CD4-positive, alpha-beta T cell treated with Interleukin-12 subunit alpha and Interleukin-12 subunit beta, for 1 hour (primary cell): ENCODE measurements around the gene FARP1.

Source experiments
- DNase-seq: peaks from one replicate; pipeline ENCODE4 v3.0.0-alpha.2; 2020

Gene FARP1

DNA sequence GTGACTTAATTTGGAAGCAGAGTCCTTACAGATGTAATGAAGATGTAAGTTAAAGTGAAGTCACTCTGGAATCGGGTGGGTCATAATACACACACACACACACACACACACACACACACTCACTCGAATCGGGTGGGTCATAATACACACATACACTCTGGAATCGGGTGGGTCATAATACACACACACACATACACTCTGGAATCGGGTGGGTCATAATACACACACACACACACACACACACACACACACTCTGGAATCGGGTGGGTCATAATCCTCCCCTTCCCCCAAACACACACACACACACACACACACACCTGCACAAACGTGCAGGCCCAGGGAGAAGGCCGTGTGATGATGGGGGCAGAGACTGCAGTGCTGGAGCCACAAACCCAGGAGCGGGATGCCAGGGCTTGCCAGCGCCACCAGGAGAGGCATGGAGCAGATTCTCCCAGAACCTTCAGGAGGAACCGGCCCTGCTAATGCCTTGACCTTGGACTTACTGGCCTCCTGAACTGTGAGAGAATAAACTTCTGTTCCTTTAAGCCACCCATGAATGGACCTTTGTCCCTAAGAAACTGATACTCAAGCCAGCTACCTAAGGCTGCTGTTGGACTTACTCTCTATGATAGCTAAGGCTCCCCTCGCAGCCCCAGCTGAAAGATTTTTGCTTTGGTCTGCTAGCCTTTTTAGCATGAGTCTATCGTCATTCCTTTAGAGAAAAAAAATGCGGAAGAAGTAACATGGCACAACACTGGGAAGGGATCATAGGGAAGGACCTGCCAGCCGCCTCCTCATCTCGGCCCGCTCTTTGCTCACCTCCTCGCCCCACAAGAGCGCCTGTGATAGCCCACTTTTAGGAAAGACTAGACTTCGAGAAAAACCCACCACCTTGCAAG lies 170.4 kb downstream of the FARP1 start:
- no peak for DNase-seq

DNA sequence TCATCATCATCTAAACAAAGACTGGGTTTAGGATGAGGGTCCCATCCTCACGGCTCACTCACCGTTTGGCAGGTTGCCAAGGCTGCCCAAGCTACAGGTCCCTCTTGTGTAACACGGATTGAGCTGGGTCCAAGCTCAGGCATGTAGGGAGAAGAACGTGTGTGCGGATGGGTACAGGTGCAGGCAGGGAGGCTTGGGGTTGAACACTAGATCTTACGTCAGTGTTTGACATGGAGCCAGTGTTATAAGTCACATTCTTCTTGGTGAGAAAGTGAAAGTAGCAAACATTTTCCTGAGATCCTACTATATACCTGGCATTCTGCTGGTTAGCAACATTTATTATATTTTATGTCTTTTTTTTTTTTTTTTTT lies 171.0 kb downstream of the FARP1 start:
- no peak for DNase-seq

DNA sequence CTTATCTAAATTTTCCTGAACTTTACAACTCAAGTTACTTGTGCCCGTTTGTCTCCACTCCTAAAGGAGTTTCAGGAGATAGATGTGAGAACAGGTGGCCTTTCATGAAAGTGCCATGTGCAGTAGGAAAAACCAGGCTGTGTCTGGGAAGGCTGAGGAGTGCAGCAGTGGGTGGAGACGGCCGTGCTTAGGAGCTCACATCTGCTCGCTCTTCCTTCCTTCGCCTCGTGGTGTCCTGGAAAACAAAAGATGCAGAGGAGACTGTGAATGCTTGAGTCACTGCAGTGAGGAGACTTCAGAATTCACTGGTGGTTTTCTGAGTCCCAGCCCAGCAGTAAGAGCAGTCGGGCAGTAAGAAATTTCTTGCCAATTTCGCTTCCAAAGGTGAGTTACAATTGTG lies 172.6 kb downstream of the FARP1 start:
- no peak for DNase-seq

DNA sequence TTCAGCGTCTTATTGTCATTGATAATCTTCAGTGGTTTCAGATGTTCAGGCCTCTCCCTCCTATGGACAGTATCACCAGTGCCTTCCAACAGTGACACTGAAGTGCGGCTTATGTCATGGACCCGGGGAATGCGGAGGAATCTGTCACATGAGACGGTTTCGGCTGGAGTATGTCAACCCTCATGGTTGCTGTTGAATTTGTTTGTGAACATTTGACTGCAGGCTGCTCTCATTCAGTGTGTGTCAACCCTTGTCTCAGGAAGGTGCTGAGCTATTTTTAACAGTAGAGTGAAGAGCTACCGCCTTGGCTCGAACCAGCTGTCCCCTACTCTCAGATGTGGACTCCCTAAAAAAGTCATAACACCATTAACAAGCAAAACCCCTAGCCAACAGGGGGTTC lies 173.0 kb downstream of the FARP1 start:
- no peak for DNase-seq

DNA sequence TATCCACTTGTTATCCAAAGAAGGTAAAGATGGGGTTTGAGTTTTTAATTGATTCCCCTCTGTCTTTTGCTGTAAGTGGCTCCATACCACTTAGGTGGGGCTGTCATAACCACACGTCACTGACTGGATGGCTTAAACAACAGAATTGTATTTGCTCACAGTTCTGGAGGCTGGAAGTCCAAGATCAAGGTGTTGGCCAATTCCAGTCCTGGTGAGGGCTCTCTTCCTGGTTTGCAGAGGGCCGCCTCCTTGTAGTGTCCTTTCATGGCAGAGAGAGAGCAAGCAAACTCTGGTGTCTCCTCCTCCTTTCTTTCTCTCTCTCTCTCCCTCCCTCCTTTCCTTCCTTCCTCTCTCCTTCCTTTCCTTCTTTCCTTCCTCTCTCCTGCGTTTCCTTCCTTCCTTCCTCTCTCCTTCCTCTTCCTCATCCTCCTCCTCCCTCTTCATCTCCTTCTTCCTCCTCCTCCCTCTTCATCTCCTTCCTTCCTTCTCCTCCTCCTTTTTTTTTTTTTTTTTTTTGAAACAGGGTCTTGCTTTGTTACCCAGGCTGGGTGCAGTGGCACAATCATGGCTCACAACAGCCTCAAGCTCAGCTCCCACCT lies 174.8 kb downstream of the FARP1 start:
- no peak for DNase-seq

DNA sequence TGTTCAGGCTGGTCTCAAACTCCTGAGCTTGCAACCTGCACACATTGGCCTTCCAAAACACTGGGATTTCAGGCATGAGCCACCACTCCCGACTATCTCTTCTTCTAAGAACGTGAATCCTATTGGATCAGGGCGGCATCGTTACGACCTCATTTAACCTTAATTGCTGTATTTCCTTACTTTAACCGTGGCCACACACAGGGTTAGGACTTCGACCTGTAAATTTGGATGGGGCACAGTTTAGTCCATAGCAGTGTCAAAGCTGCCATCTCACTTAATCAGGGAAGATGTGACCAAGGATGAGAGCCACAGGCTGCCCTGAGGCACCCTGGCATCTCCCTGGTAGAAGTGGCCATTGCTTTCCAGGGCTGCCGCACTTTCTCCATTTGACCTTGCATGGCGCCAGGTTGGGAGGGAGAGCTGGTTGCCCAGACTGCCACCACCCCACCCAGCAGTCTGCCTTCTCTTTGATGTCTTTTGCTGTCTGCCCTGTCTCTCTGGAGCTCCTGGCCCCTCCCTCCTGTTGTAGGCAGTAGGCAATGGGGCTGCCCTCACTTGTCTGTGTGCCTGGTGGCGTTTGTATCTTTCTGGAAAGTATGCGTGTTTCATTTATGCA lies 175.5 kb downstream of the FARP1 start:
- no peak for DNase-seq

DNA sequence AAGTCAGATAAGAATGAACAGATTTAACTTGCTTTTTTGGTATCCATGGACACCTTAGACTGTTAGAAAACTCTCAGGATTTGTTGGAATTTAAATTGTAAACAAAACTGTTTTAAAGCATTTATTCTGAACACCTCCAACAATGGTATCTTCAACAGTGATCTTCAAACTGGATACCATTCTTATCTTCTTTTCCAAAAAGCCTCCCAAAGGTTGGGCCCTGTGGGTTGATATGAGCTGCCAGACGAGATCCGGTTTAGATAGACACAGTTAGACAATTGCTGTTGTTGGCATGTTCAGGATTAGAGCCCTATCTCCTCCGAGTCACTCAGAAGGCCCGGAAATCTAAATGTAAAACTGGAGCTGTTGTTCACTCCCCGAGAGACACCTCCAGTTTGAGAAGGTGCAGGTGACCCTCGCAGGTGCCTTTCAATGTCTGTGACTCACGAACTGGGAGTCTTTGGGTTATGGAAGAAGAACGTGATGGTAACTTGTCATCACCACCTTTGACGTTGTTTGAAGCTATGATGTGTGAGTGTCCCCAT lies 177.7 kb downstream of the FARP1 start:
- DNase-seq, result no peak

DNA sequence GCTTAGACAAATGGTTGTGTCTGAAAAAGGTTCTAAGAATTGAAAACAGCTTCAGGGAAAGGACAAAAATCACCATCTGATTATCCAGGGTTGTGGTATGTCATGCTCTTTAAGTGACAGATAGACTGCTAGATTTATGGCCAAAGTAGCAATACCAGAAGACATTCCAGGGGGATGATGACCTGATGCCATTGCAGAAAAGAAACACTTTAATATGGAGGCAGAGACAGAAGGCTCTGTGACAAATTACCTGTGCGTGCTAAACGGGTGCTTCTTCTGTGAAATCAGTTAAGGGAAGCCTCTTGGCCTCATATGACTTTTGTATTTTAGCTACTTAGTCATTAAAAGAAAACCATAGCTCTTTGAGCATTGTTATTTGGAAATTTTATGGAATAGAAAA lies 178.5 kb downstream of the FARP1 start:
- no peak for DNase-seq

DNA sequence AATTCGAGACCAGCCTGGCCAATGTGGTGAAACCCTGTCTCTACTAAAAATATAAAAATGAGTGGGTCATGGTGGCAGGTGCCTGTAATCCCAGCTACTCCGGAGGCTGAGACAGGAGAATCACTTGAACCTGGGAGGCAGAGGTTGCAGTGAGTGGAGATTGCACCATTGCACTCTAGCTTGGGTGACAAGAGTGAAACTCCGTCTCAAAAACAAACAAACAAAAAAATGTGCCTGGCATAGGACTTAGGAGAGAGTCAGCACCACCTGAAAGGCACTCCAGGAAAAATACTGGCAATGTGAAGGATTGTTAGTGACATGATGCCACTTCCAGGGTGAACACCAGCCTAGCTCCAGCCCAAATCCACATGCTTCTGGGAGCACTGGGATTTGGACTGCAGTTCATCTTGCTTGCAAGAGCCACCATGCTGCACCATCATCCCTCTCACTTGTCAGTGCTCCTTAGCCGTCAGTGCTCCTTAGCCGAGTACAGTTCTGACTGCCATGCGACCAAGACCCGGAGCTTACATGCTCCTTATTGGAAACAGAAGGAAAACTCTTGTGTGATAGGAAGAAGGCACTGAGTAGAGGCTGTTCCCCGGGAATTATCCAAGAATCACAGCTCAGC lies 179.3 kb downstream of the FARP1 start:
- no peak for DNase-seq

DNA sequence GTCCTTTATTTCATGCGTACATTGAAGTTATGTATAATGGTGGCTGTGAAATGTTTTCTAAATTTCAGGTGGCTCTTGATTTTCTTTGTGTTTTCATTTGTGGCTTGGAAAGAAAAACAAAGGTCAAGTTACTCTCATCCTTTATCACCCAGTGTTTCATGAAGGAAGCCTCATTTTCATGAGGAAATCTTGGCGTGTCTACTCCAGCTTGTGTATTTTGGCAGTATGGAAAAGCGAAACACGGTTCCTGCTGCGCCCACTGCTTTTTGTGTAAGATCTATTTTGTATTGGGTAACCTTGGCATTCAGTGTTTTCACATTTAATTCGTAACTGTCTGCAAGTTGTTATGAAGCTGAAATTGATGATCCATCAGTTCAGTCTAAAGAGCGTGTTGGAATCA lies 181.2 kb downstream of the FARP1 start:
- no peak for DNase-seq

DNA sequence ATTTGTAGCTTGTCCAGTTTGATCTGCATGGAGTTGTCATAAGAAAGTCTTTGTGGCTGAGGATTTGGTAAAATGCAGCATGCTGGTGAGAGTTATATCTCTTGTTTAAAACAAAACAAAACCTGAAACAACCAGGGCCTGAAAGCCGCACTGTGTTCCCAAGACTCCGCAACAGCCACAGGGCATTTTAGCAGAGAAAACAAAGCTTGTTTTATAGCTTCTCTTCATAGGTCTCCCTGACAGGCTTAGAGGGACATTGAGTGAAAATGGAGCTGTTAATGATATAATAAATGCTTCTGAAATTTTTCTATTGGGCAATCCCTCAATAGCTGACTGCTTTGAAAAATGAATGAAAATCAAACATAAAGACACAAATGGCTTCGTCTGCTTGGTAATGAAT lies 182.8 kb downstream of the FARP1 start:
- no peak for DNase-seq

DNA sequence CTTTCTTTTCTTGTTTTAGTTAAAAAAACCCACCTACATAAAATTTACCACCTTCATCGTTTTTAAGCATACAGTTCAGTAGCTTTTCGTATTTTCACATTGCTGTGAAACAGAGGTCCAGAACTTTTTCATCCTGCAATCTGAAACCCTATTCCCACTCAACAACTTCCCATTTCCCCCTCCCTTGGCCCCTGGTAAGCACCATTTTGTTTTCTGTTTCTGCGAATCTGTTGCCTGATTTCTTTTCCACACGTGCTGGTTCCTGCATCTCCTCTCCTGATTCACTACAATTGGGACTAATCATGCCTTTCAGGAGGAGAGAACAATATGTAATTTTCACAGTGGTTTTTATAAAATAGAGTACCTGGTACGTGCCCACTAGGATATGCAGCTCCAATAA lies 183.4 kb downstream of the FARP1 start:
- DNase-seq, result no peak

DNA sequence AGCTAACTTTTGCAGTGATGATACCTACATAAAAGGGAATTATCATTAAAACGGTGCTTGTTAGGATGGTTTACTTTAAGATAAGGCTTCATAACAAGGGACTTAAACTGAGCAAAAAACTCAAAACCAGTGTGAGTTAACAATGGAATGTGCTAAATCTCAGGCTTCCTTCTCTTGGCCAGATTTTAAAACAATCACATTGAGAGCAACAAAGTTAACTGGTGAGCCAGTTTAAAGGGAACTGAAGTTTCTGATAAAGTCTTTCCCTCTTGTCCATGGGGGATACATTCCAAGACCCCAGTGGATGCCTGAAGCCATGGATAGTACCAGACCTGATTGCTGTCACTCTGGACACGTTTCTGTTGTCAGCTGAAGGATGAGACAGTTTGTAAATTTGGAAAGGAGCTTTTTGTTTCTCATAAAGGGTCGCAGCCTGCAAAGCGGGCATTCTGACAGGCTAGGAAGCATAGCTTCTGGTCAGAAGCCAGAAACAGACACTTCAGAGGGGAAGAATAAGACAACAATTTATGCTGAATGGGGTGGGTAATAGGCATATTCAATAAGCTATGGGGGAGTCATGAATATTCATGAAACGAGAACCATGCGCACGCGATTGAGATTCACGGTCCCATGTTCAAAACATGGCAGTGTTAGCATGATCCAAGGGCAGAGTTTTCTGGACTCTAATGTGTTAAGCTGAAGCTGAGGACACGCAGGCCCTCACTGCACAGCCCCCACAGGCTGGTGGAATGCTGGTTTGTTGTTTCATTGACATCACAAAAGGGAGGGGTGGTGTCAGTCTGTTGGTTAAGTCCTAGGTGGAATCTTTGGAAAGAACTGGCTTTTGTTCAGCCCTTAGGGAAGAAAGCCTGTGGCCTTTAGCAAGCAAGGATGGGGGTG lies 184.7 kb downstream of the FARP1 start:
- no peak for DNase-seq

DNA sequence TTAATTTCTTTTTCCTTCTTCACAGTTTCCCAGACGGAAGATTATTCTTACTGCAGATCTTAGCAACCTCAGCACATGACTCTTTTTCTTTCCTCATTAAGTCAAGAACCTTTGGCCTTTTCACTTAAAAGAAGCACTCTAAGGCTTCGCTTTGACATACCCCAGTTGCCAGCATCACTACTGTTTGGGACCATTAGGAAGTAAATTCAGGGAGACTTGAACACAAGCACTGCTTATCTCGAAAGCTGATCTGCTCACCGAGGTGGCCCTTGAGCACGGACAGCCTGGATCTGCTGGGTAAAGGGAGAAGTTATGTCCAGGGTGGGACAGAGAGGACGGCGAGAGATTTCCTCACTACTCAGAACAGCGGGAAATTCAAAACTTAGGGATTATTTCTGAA lies 185.6 kb downstream of the FARP1 start:
- no peak for DNase-seq

DNA sequence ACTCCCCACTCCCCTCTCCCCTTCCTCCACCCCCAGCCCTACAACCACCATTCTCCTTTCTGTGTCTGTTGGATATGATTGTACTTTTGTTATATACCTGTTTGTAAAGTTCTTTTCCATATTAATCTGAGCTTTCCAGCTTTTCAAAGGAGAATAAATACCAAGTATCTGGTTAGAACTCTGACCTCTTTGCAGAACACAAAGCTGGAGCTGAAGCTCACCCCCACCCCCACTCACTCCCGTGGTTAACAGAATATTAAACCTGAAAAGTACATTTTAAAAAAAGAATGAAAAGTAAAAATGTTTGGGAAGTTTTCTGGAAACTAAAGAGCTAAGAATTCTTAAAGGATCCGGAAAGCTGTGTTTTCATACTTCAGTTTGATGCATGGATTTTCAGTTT lies 189.3 kb downstream of the FARP1 start:
- no peak for DNase-seq

DNA sequence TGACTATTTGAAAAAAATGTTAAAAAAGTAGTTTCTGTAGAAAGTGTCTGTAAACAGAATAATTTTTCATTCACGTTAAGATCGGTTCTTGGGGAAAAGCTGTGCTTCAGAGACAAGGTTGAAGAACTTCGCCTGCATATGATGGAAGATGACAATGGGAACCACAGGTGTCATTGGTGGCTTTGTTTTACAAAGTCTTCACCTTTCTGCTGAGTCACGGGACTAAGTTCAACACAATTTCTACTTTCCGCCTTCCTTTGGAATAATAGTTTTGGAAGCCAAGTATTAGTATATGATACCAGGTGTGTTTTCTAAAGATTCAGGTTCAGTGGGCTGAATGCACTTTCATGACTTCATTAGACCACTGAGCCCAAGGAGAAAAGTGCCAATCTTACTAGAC lies 189.8 kb downstream of the FARP1 start:
- no peak for DNase-seq

DNA sequence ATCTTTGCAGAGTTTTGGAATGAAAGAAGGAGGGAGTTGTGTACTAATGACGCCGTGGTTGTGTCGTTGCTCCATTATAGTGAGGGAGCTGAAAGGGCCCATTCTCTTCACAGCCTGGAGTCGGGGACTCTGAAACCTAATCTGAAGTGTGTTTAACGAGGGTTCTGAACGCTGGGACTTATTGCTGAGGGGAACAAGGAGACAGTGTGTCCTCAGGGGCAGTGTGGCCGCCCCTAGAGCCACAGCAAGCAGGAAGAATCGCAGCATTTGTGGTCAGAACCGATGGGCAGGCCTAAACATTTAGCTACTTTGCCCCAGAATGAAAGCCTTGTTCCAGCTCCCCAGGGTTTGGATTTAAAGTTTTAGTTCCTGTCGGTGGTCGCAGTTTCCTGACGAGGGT lies 190.6 kb downstream of the FARP1 start:
- DNase-seq, result no peak

DNA sequence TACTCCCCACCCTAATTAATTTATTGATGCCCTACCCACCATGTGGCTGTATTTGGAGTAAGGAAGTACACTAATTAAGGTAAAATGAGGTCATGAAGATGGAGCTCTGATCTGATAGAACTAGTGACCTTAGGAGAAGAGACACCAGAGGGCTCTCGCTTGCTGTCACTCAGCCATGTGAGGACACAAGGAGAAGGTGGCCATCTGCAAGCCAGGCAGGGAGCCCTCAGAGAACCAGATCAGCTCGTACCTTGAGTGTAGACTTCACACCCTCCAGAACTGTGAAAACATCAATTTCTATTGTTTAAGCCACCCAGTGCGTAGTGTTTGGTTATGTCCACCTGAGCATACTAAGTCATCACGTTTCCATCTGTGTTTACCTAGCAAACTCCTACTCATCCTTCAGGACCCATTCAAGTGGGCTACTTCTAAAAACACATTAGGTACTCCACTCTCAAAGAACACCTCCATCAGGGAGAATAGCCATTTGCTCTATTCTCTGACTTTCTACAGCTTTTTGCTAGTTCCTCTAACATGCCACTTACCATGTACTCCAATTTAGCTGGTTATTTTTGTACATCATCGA lies 191.8 kb downstream of the FARP1 start:
- no peak for DNase-seq

DNA sequence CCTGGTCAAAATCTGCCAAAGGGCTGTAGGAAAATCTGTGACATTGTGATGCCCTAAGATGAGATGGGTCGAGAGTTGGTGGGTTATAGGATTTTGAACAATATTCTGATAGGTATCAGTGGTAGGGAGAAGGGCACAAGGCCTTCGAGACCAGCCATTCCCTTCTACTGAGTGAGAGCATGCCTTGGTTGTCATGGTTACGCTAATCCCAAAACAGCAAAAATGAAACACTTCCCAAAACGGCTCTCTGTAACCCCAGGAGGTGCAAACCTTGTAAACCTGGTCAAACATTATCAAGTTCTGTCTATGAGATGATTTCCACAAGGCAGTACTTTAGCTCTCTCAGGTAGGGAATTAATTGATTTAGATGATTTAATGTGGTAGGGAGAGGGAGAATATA lies 192.8 kb downstream of the FARP1 start:
- DNase-seq, result no peak

DNA sequence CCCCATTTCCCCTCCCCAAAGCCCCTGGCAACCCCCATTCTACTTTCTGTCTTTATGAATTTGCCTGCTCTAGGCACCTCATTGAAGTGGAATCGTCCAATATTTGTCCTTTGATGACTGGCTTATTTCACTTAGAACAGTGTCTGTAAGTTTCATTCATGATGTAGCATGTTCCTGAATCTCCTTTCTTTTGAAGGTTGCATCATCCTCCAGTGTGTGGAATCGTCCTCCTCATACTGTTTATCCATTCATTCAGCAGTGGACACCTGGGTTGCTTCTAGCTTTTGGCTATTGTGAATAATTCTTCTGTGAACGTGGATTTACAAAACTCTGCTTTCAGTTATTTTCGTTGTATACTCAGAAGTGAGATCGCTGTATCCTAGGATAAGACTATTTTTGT lies 195.4 kb downstream of the FARP1 start:
- DNase-seq, result no peak

DNA sequence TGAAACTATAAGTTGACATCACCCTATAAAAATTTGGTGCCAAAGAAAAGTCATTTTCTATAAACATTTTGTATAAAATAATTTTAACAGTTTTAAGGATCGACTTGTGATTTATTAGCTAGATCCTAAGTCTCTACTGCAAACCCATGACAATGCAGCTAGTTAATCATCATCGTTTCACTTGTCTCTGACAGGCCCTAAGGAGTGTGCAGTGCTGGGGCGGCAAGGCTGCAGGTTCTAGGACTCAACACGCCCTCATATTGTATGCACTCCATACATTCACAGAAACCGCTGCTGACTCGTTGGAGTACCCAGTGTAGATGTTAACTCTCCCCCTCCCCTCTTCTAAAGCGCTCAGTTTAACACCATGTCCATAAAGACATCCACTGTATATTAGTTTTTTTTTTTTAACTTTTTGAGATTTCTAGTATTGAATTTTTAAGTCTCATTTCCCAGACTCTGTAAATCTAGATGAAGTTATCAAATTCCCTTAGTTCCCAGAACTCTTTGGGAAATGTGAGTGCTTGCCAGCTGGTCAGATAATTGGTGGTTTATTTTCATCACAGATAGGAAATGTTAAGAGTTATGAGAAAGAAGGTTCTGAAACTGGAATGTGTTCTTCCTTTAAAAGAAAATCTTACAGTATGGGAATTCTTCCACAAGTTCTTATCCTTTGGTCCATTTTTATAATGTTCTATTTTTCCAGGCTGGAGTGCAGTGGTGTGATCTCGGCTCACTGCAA lies 197.0 kb downstream of the FARP1 start:
- DNase-seq, result no peak
